DOHH2 (cell line): Measurements from ENCODE around the gene GRK4.

Experiments
- EZH2phosphoT487 ChIP-seq: fragments of 200-600 bp; sonication (generic); IDR thresholded peaks from 2 replicates; pipeline ENCODE4 v1.6.1; 2017; ENCODE audit warnings: borderline replicate concordance, mild to moderate bottlenecking, antibody characterized with exemption, low read length, moderate library complexity, mixed read lengths
- TF ChIP-seq, protein P1 (sequence below): fragments of 200-600 bp; sonication (generic); IDR thresholded peaks from one replicate; pipeline ENCODE4 v1.5.1; 2014; ENCODE audit warnings: antibody characterized with exemption, mild to moderate bottlenecking, low read depth, low read length; ENCODE audit not compliant: poor library complexity, severe bottlenecking

GRCh38 chr4:2977211-2978088 lies 14.1 kb downstream of the GRK4 start:
- TF ChIP-seq, protein P1, sequence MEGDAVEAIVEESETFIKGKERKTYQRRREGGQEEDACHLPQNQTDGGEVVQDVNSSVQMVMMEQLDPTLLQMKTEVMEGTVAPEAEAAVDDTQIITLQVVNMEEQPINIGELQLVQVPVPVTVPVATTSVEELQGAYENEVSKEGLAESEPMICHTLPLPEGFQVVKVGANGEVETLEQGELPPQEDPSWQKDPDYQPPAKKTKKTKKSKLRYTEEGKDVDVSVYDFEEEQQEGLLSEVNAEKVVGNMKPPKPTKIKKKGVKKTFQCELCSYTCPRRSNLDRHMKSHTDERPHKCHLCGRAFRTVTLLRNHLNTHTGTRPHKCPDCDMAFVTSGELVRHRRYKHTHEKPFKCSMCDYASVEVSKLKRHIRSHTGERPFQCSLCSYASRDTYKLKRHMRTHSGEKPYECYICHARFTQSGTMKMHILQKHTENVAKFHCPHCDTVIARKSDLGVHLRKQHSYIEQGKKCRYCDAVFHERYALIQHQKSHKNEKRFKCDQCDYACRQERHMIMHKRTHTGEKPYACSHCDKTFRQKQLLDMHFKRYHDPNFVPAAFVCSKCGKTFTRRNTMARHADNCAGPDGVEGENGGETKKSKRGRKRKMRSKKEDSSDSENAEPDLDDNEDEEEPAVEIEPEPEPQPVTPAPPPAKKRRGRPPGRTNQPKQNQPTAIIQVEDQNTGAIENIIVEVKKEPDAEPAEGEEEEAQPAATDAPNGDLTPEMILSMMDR = no peak
- TF ChIP-seq EZH2phosphoT487 = no peak
